ENCODE data around the gene SAMD10.

DNA sequence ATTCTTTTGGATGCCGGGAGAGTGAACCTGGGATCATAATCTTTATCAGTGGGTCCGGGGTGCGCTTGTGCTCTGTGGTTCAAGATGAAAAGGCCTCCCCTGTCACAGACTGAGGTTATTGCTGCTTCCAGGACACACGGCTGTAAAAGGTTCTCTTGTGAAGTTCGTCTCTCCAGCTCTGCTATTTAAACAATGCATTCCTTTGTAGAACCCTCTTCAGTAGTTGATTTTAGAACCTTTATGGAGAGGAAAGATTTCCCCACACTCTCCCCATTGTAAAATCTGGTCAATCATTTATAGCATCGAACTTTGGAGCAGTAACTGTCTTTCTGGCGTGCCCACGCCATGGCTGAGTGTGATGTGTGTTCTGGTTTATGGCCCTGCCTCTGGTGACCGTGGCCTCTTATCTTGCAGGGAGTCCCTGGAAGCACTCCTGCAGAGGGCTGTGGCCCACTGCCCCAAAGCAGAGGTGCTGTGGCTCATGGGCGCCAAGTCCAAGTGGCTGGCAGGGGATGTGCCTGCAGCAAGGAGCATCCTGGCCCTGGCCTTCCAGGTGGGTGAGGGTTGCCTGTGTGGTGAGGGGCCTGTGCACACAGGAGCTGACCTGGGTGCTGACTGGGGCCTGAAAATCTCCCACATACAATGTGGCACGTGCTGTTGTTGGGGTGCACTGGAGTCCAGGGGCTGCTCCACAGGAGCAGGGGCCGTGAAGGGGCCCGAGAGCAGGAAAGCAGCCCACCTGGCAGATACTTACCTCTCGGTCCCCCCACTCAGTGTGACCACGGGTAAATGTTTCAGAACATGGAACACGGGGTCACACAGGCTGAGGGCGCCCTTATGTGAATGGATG is 44.9 kb upstream of the SAMD10 start:
- TF ChIP-seq, protein P1, sequence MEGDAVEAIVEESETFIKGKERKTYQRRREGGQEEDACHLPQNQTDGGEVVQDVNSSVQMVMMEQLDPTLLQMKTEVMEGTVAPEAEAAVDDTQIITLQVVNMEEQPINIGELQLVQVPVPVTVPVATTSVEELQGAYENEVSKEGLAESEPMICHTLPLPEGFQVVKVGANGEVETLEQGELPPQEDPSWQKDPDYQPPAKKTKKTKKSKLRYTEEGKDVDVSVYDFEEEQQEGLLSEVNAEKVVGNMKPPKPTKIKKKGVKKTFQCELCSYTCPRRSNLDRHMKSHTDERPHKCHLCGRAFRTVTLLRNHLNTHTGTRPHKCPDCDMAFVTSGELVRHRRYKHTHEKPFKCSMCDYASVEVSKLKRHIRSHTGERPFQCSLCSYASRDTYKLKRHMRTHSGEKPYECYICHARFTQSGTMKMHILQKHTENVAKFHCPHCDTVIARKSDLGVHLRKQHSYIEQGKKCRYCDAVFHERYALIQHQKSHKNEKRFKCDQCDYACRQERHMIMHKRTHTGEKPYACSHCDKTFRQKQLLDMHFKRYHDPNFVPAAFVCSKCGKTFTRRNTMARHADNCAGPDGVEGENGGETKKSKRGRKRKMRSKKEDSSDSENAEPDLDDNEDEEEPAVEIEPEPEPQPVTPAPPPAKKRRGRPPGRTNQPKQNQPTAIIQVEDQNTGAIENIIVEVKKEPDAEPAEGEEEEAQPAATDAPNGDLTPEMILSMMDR (IDR thresholded peaks at IDR 0.05), result no peak
- no peak for TF ChIP-seq POLR2A (IDR thresholded peaks at IDR 0.05)

Data from esophagus squamous epithelium (tissue), 4 donors.